ENCODE measurements around the gene MYO18A.

MYO18A gene

DNA sequence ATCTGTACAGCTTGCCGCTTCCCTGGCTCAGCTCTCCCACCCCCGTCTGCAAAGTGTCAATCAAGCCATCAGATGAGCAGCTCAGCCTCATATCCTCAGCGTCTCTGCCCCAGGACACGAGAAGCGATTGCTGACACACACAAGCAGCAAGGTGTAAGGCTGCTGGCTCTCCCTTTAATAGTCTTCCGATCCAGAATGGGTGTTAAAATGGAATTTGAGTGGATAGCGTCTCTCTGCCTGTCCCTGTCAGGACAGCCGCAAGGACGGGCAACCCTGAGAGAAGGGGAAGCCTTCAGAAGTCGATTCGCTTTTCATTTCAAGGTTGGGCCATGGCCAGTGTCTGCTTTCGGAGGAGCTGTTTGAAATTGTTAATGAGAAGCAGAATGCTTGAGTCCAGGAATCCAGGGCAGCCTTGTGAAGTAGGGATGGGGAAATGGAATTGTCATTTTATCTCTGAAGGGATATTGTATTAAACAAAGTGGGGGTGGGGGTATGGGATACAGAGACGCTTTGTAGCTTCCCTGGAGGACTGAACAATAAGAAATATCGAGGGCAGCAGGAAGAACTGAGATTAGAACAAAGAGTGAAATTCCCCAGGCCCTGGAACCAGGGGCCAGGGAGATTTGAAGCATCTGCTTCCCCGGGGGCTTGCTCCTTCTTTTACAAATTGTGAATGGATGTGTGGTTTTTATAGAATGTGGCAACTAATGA lies 142.0 kb downstream of the MYO18A start:
- no peak for DNase-seq (ENCODE audit: low read depth in 2 of 3, low spot score in 2 of 3)

DNA sequence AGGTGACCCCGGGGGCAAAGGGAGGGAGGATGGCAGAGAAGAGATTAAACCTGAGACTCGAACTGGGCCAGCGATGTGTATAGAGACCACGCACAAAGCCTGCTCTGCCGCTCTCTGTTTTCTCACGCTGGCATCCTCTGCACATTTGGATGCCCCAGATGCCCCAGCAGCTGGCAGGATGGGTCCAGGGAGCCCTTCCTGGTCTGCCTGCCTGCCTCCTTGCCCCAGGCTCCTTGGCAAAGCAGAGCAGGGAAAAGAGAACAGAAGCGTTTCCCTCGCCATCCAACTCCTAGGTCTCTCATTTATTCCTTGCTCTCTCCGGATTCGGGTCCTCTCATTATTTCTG lies 142.5 kb downstream of the MYO18A start:
- DNase-seq (ENCODE audit: low read depth in 2 of 3, low spot score in 2 of 3), result no peak

DNA sequence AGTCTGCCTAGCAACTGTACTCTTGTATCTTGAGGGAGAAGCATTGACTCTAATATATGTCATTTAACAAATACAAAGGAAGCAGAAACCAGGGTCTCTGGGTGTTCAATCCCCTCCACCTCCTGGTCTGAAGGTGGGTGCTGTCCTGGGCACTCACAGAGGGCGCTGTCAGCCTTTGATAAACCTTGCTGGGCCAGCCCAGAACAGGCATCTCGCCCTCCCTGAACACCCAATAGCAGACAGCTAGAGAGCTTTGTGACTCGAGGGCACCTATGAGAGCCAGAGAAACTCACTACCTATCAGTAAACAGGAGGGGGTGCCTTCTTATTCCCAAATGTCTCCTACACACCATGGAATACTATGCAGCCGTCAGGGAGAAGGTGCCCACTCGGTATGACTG lies 143.6 kb downstream of the MYO18A start:
- DNase-seq (ENCODE audit: low read depth in 2 of 3, low spot score in 2 of 3), result no peak

DNA sequence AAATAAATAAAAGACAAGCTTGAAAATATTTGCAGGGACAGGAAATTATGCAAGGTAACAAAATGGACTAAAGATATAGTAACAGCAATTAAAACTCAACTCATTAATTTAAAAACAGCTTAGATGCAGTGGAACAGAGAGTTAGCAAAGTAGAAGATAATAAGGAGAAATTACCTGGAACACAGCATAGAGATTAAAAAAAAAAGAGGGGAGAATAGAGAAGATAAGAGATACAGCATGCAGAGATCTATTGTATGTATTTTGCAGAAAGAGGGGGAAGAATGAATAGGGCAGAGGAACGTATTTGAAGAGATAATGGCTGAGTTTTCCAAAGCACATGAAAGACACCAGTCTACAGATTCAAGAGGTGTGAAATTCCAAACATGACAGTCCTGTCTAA lies 145.7 kb downstream of the MYO18A start:
- no peak for DNase-seq (ENCODE audit: low read depth in 2 of 3, low spot score in 2 of 3)

DNA sequence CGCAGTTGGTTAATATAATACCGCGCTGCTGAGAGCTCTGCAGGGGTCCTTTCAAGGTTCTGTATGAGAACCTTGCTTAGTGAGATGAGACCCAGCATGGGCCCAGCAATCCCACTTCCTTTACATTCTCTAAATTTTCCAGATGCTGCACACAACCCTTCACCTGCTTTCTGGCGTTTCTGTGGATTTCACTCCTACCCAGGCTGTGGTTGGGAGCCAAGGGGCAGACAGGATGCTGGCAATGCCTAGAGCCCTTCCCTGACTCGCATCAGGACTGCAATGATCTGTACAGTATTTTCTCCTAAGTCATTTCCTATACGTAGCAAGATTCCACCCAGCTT lies 147.4 kb downstream of the MYO18A start:
- DNase-seq (ENCODE audit: low read depth in 2 of 3, low spot score in 2 of 3), result no peak

DNA sequence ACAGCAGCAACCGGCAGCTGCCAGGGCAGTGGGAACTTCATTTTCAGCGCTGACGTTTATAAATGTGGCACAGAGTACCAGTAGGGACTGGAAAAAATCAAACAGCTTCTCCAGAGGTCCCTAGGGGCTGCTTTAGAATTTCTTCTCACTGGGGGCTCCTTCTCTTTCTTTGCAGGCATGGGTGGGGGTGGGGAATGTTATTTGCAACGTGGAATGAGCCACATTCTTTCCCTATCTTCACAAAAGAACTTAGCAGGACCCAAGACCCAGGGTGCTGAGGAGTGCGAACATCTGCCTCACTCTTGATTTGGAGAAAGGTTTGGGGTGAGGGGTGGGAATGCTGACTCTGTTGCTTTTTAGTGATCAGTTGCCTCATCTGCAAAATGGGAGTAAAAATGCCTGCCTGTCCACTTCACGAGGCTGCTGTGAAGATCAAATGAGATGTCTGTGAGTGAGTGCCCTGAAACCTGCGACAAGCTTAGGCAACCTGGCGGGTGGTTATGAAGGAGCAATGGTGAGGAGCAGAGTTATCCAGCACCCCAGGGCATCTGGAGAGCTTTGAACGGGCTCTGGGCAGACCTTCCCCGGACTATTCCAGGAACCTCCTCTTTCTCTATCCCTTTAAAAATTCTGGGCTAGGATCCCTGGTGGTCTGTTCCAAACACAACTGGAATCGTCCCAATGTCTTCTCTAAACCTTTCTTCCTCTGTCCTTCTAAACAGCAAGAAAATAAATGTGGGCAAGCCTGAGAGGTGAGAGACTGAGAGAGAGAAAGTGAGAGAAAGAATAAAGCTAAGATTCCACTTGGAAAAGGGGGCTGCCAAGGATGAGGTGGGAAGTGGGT lies 148.0 kb downstream of the MYO18A start:
- no peak for DNase-seq (ENCODE audit: low read depth in 2 of 3, low spot score in 2 of 3)

DNA sequence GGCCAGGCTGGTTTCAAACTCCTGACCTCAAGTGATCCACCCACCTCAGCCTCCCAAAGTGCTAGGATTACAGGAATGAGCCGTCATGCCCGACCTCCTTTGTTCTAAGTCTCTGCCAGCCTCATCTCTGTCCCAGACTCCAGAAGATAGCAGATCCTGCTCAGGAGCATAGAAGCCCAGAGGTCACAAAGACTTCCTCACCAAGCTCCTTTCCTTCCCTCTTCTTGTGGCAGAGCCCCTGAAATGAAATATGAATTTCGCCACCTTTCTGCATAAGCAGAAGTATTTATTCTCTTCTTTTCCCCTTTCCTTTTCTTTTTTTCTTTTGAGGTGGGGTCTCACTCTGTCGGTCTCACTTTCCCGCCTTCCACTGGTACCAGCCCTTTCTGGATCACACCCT lies 148.7 kb downstream of the MYO18A start:
- no peak for DNase-seq (ENCODE audit: low read depth in 2 of 3, low spot score in 2 of 3)

DNA sequence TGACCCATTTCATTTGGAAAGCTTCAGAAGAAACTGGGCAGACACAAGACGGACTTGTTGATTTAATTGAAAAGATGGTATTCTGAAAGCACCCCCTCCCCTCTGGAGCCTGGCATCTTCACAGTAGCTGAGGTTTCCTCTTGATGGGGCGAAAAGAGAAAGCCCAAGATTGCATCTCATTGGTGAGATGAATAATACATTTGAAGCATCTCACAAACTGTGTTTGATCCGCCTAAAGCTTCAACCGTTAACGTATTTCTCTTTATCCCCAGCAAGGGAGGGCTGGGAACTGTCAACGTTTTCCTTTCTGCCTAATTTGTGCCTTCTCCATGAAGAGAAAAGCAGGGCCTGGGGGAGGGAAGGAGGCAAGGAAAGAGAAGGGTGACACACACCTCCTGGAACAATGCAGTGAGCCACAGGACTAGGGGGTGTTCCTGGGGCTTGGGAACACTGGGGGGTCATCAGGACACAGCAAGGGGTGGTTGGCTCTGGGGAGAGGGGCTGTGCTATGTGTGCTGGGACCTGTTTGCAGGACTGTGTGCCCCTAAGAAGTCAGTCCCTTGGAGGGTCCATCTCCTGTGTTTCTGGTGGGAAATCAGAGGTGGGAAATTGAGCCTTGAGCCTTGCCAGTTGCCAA lies 155.8 kb downstream of the MYO18A start:
- no peak for DNase-seq (ENCODE audit: low read depth in 2 of 3, low spot score in 2 of 3)

DNA sequence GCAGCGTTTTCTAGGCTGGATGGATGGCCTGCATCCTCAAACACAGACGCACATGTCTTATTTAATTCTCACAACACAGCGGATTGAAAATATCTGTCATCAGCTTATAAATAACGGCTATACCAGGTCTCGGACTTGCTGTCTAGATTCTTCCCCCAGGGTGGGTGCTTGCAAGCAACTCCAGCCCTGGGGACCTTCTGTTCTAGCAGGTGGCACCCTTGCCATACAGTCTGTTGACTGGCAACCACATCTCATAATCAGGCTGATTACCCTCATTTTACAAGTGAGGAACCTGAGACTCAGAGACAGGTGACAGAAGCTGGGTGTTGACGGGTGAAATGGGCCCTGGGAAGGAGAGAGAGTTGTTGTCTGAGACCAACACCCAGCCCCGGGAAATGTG lies 158.1 kb downstream of the MYO18A start:
- no peak for DNase-seq (ENCODE audit: low read depth in 2 of 3, low spot score in 2 of 3)

DNA sequence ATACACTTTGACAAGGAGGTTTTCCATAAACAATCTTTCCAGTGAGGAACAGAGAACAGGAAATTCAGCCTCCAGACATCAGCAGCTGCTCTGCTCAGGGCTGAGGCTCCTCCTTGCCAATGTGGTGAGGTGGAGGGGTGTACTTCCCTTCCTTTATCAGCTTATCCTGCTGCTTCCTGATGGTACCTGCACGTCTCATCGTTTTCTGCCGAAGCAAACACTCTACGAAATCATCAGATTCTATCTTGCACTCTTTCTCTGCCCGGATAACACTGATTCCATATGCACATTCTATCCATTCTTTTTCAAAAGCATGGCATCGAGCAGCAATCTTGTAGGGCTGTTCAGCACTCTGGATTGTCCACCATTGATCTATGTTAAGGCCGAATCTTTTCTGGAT lies 159.0 kb downstream of the MYO18A start:
- DNase-seq (ENCODE audit: low read depth in 2 of 3, low spot score in 2 of 3), result no peak
